Activated T-cell treated with anti-CD3 and anti-CD28 coated beads, Interleukin-2, amount 50 U/mL, for 24 hours (primary cell): ENCODE data around the gene KCNAB1.

Source experiments
- DNase-seq: peaks from one replicate; pipeline ENCODE4 v3.0.0-alpha.2; 2020
- H3K27ac Mint-ChIP-seq: 2 replicates; pipeline ENCODE4 v1.8.0; 2020; ENCODE audit warnings: mild to moderate bottlenecking, mixed read lengths
- H3K27me3 Mint-ChIP-seq: 2 replicates; pipeline ENCODE4 v1.8.0; 2020; ENCODE audit warnings: mixed read lengths
- H3K36me3 Mint-ChIP-seq: 2 replicates; pipeline ENCODE4 v1.8.0; 2020; ENCODE audit warnings: low read depth, mixed read lengths
- H3K4me1 Mint-ChIP-seq: 2 replicates; pipeline ENCODE4 v1.8.0; 2020; ENCODE audit warnings: low read depth, mixed read lengths
- H3K4me3 Mint-ChIP-seq: 2 replicates; pipeline ENCODE4 v1.8.0; 2020; ENCODE audit warnings: mild to moderate bottlenecking, moderate library complexity, mixed read lengths
- H3K9me3 Mint-ChIP-seq: 2 replicates; pipeline ENCODE4 v1.8.0; 2020; ENCODE audit warnings: mixed read lengths

The KCNAB1 gene

GRCh38 chr3:156397534-156397933, 277.2 kb downstream of the KCNAB1 start:
- Mint-ChIP-seq H3K4me3 (no peak overlapping the region), H3K9me3 (no peaks in the 10 kb centered on the region), H3K36me3 (no peaks in the 10 kb centered on the region), H3K27ac (no peak overlapping the region), H3K27me3 (peaks cover 27% of the 10 kb centered on the region), H3K4me1 (no peaks in the 10 kb centered on the region)
- DNase-seq, result no peak

GRCh38 chr3:156400062-156400461, 279.7 kb downstream of the KCNAB1 start:
- H3K27me3 Mint-ChIP-seq, result peaks cover 9% of the 10 kb centered on the region
- no peak overlapping the region for H3K27ac Mint-ChIP-seq
- no peaks in the 10 kb centered on the region for H3K36me3 Mint-ChIP-seq
- DNase-seq, result no peak
- H3K9me3 Mint-ChIP-seq, result no peaks in the 10 kb centered on the region
- H3K4me1 Mint-ChIP-seq, result no peaks in the 10 kb centered on the region
- no peak overlapping the region for H3K4me3 Mint-ChIP-seq

- Mint-ChIP-seq H3K9me3 (no peaks in the 10 kb centered on the region), H3K27ac (no peak overlapping the region), H3K4me1 (no peaks in the 10 kb centered on the region), H3K27me3 (peaks cover 9% of the 10 kb centered on the region), H3K4me3 (no peak overlapping the region), H3K36me3 (no peaks in the 10 kb centered on the region)
- DNase-seq, result no peak
These were observed 280.4 kb downstream of the KCNAB1 start for GRCh38 chr3:156400735-156401134.

DNA sequence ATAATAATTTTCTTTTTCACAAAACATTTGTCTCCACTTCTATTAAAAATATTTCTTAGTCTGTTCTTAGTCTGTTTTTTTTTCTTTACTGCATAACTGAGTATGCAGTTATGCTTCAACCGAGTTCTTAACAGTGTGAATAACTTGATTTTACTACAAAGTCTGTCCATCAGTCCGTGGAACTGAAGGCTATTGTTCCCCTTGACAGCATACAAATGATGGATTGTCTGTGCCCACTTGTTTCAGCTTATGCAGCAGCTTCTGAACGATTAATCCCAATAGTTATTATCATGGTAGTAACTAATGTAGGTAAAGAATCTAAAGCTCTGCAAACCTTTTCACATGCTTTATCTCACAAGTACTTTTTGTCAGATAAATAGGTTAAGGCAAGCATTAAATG, 283.8 kb downstream of the KCNAB1 start:
- no peaks in the 10 kb centered on the region for H3K36me3 Mint-ChIP-seq
- peaks cover 7% of the 10 kb centered on the region for H3K27me3 Mint-ChIP-seq
- no peak overlapping the region for H3K4me3 Mint-ChIP-seq
- DNase-seq, result no peak
- H3K9me3 Mint-ChIP-seq, result no peaks in the 10 kb centered on the region
- no peaks in the 10 kb centered on the region for H3K4me1 Mint-ChIP-seq
- H3K27ac Mint-ChIP-seq, result no peak overlapping the region

- H3K27ac Mint-ChIP-seq, result no peak overlapping the region
- H3K4me1 Mint-ChIP-seq, result no peaks in the 10 kb centered on the region
- no peaks in the 10 kb centered on the region for H3K9me3 Mint-ChIP-seq
- no peak overlapping the region for H3K4me3 Mint-ChIP-seq
- no peak for DNase-seq
- no peaks in the 10 kb centered on the region for H3K36me3 Mint-ChIP-seq
- peaks cover 2% of the 10 kb centered on the region for H3K27me3 Mint-ChIP-seq
These were observed 286.0 kb downstream of the KCNAB1 start for GRCh38 chr3:156406393-156406792.

- H3K9me3 Mint-ChIP-seq, result no peaks in the 10 kb centered on the region
These were observed 287.3 kb downstream of the KCNAB1 start for GRCh38 chr3:156407617-156408225.

DNA sequence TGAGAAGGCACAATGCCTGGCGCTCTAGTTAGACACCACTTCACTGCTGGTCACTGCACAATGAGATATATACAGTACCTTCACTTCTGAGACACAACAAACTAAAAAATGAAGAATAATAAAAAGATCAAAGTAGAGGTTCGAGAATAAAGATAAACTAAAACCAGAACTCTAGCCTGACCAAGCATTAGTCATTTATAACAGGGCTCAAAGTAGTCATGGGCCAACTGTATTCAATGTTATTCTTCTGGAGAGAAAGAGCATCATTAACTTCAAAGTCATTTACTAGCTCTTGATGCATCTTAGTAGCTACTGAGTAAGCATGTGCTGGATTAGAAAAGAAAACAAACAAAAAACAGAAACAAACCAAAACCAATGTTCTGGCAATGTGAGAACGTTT, 289.3 kb downstream of the KCNAB1 start:
- DNase-seq, result no peak
- no peak overlapping the region for H3K4me3 Mint-ChIP-seq
- H3K27ac Mint-ChIP-seq, result no peak overlapping the region
- H3K36me3 Mint-ChIP-seq, result no peaks in the 10 kb centered on the region
- no peaks in the 10 kb centered on the region for H3K9me3 Mint-ChIP-seq
- no peaks in the 10 kb centered on the region for H3K4me1 Mint-ChIP-seq
- peaks cover 4% of the 10 kb centered on the region for H3K27me3 Mint-ChIP-seq

More at GRCh38 chr3:156407617-156408225, 287.3 kb downstream of the KCNAB1 start:
- Mint-ChIP-seq H3K4me3 (no peak overlapping the region), H3K27me3 (peaks cover 2% of the 10 kb centered on the region), H3K27ac (no peak overlapping the region), H3K36me3 (no peaks in the 10 kb centered on the region), H3K4me1 (no peaks in the 10 kb centered on the region)
- no peak for DNase-seq

DNA sequence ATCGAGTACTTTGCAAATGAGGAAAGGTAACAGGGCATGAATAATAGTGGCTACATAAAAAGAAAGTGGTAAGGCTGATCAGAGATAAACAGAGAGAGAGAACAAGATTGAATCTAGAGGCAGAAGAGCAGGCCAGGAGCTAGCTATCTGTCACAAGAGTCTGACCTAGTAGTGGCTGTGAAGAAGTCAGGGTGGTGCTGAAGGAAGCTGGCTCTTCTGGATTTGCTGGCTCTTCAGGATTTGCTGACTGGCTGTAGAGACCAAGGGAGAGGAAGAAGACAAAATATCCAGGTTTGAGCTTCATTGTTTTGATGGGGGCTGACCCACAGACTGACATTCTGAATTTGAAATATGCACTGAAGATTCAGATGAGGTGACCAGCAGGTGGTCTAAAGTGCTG, 292.2 kb downstream of the KCNAB1 start:
- Mint-ChIP-seq H3K9me3 (no peaks in the 10 kb centered on the region), H3K4me1 (no peaks in the 10 kb centered on the region), H3K36me3 (no peaks in the 10 kb centered on the region), H3K4me3 (no peak overlapping the region), H3K27me3 (peaks cover 13% of the 10 kb centered on the region), H3K27ac (no peak overlapping the region)
- DNase-seq, result no peak

DNA sequence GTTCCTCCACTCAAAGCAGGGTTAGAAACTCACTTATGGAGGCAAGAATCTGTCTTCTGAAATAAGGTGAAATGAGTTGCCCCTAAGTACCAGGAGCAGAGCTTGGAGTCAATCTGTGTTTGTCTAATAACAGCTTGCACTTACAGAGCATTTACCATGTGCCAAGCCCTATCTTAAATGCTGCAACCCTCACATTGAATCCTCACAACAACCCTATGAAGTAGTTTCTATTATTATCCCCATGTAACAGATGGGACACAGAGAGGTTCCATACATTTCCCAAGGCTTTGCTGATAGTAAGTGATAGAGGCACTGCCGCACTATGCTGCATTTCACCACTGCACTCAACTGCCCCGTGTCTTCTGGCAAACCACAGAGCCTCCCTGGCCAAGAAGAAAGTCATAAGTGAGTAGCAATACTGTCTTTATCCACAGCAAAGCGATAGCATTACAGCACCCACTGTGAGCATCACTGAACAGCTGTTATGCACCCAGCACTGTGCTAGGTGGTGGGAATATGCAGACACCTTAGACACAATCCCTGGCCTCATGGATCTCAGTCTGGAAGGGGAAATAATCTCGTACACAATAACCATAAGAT, 293.0 kb downstream of the KCNAB1 start:
- Mint-ChIP-seq H3K4me3 (no peak overlapping the region), H3K36me3 (no peaks in the 10 kb centered on the region), H3K4me1 (no peaks in the 10 kb centered on the region), H3K27me3 (peaks cover 13% of the 10 kb centered on the region), H3K27ac (no peak overlapping the region), H3K9me3 (no peaks in the 10 kb centered on the region)
- DNase-seq, result no peak

GRCh38 chr3:156416846-156417558, 296.6 kb downstream of the KCNAB1 start:
- Mint-ChIP-seq H3K4me3 (no peak overlapping the region), H3K9me3 (no peaks in the 10 kb centered on the region), H3K27ac (no peak overlapping the region), H3K27me3 (peaks cover 13% of the 10 kb centered on the region), H3K36me3 (no peaks in the 10 kb centered on the region), H3K4me1 (no peaks in the 10 kb centered on the region)
- DNase-seq, result no peak

- Mint-ChIP-seq H3K9me3 (no peaks in the 10 kb centered on the region), H3K27me3 (peaks cover 13% of the 10 kb centered on the region), H3K4me1 (no peaks in the 10 kb centered on the region), H3K36me3 (no peaks in the 10 kb centered on the region), H3K4me3 (no peak overlapping the region), H3K27ac (no peak overlapping the region)
- no peak for DNase-seq
These were observed 297.3 kb downstream of the KCNAB1 start for GRCh38 chr3:156417559-156418132.

- Mint-ChIP-seq H3K4me1 (no peaks in the 10 kb centered on the region), H3K27ac (no peak overlapping the region), H3K27me3 (peaks cover 13% of the 10 kb centered on the region), H3K9me3 (no peaks in the 10 kb centered on the region), H3K4me3 (no peak overlapping the region), H3K36me3 (no peaks in the 10 kb centered on the region)
- DNase-seq, result no peak
These were observed 298.1 kb downstream of the KCNAB1 start for GRCh38 chr3:156418428-156418827.

DNA sequence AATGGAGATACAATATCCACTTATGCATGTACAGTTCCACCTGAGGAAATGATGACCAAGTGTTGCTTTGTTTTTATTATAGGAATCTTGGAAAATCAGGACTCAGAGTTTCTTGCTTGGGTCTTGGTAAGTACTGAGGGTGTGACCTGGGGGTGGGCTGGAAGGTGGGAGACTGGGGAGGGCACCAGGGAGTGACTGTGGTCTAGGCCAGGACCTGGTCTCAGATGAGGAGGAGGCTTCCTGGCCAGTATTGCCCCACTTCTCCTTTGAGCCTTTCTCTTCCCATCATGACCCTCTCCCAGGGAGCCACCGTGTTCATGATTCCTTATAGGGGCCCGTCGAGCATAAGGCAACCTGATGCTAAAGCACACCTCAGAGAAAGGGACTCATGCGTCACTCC, 301.2 kb downstream of the KCNAB1 start:
- DNase-seq, result no peak
- Mint-ChIP-seq H3K27me3 (peaks cover 3% of the 10 kb centered on the region), H3K9me3 (no peaks in the 10 kb centered on the region), H3K4me3 (no peak overlapping the region), H3K4me1 (no peaks in the 10 kb centered on the region), H3K27ac (no peak overlapping the region), H3K36me3 (no peaks in the 10 kb centered on the region)

DNA sequence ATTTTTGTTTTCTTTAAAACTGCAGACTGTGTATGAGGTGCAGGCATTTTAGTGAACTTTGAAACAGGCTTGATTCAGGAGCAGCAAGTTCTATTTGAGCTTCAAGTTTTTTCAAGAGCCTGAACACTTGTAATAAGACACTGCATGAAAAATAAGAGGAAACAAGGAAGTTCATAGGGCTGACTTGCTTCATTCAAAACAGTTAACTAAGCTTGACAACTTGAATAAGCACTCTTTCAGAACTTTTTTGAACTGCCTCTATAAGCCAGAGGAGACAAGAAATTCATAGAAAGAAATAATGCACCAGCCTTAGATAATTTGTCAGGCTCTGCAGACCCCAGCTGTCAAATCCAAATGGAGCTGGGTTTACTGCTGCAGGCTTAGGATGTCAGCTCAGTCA, 304.4 kb downstream of the KCNAB1 start:
- Mint-ChIP-seq H3K27me3 (no peaks in the 10 kb centered on the region), H3K36me3 (no peaks in the 10 kb centered on the region), H3K4me1 (no peaks in the 10 kb centered on the region), H3K4me3 (no peak overlapping the region), H3K27ac (no peak overlapping the region), H3K9me3 (no peaks in the 10 kb centered on the region)
- DNase-seq, result no peak

GRCh38 chr3:156425651-156426050, 305.3 kb downstream of the KCNAB1 start:
- H3K4me3 Mint-ChIP-seq, result no peak overlapping the region
- no peaks in the 10 kb centered on the region for H3K36me3 Mint-ChIP-seq
- H3K27ac Mint-ChIP-seq, result no peak overlapping the region
- DNase-seq, result no peak
- H3K9me3 Mint-ChIP-seq, result no peaks in the 10 kb centered on the region
- no peaks in the 10 kb centered on the region for H3K4me1 Mint-ChIP-seq
- H3K27me3 Mint-ChIP-seq, result no peaks in the 10 kb centered on the region
